Measurements from ENCODE around the gene MTCL1. TPM values are rescaled to one million over a fixed set of nuclear protein-coding genes. Genes with fewer than 3 reads are reported as not detected.

The MTCL1 gene
- total and polyA plus RNA-seq, 11 donors = 4.7 to 17.7 (median 9.5) TPM

- no peaks in the 10 kb centered on the region for H3K4me1 ChIP-seq
- H3K27me3 ChIP-seq = peaks cover 0 to 2% (median 0%) of the 10 kb centered on the region in 9 donors
- intact Hi-C loops (cut with DNase I) = no loop called here
- ATAC-seq (peak in 2 of 4 donors; percentile 71 to 72), DNase-seq (no peak)
- 44 to 51% (median 47%) methylated on average over 1 of the region's 1 CpG for WGBS, 4 donors
- H3K36me3 ChIP-seq = no peaks in the 10 kb centered on the region
- peak overlapping the region in 1 of 12 donors; percentile 56 for H3K27ac ChIP-seq
- TF ChIP-seq CTCF (IDR thresholded peaks at IDR 0.05) (no peak), POLR2A (IDR thresholded peaks at IDR 0.05) (no peak)
- no peaks in the 10 kb centered on the region for H3K9me3 ChIP-seq
- no peak overlapping the region for H3K4me3 ChIP-seq
These were observed 153.6 kb downstream of the MTCL1 start for GRCh38 chr18:8858888-8859511.

- no peak for DNase-seq
- Histone ChIP-seq H3K27ac (no peak overlapping the region), H3K4me3 (no peak overlapping the region), H3K9me3 (no peaks in the 10 kb centered on the region), H3K36me3 (no peaks in the 10 kb centered on the region), H3K4me1 (no peaks in the 10 kb centered on the region), H3K27me3 (no peaks in the 10 kb centered on the region)
- no peak for ATAC-seq
- intact Hi-C loops (cut with DNase I) = no loop called here
- TF ChIP-seq CTCF (IDR thresholded peaks at IDR 0.05) = no peak
- TF ChIP-seq POLR2A (IDR thresholded peaks at IDR 0.05) = no peak
- 85 to 88% (median 86%) methylated on average over 6 of the region's 6 CpGs for WGBS, 4 donors
These were observed 155.7 kb downstream of the MTCL1 start for GRCh38 chr18:8860845-8861642.

GRCh38 chr18:8863427-8863826 lies 158.1 kb downstream of the MTCL1 start:
- Histone ChIP-seq H3K4me1 (no peaks in the 10 kb centered on the region), H3K36me3 (no peaks in the 10 kb centered on the region), H3K9me3 (no peaks in the 10 kb centered on the region), H3K27me3 (peaks cover 0 to 5% (median 0%) of the 10 kb centered on the region in 9 donors), H3K4me3 (no peak overlapping the region), H3K27ac (no peak overlapping the region)
- intact Hi-C loops (cut with DNase I) = no loop called here
- ATAC-seq (no peak), DNase-seq (no peak)
- WGBS, 4 donors = 85 to 89% (median 87%) methylated on average over 3 of the region's 3 CpGs
- no peak for TF ChIP-seq POLR2A (IDR thresholded peaks at IDR 0.05)
- TF ChIP-seq CTCF (IDR thresholded peaks at IDR 0.05) = no peak

GRCh38 chr18:8865934-8866333 lies 160.6 kb downstream of the MTCL1 start:
- H3K27me3 ChIP-seq = peaks cover 0 to 5% (median 0%) of the 10 kb centered on the region in 9 donors
- H3K36me3 ChIP-seq = no peaks in the 10 kb centered on the region
- intact Hi-C loops (cut with DNase I) = no loop called here
- no peak for ATAC-seq
- no peak overlapping the region for H3K4me3 ChIP-seq
- no peaks in the 10 kb centered on the region for H3K9me3 ChIP-seq
- DNase-seq = no peak
- TF ChIP-seq POLR2A (IDR thresholded peaks at IDR 0.05) (no peak), CTCF (IDR thresholded peaks at IDR 0.05) (no peak)
- WGBS, 4 donors = 50 to 69% (median 58%) methylated on average over 4 of the region's 4 CpGs
- H3K4me1 ChIP-seq = no peaks in the 10 kb centered on the region
- no peak overlapping the region for H3K27ac ChIP-seq

Measured in heart left ventricle (tissue), 16 donors.